ENCODE measurements around the gene TUT1. TPM values are rescaled to one million over a fixed set of nuclear protein-coding genes. Genes with fewer than 3 reads are reported as not detected.
"Not testable (repeated sequence)": the region's sequence is repeated elsewhere in the genome, so short reads cannot be mapped to it uniquely, and the experiment has no call there.

TUT1 gene
- total and polyA plus RNA-seq, 2 experiments from 2014 or later = 12.8 to 22.2 TPM

DNA sequence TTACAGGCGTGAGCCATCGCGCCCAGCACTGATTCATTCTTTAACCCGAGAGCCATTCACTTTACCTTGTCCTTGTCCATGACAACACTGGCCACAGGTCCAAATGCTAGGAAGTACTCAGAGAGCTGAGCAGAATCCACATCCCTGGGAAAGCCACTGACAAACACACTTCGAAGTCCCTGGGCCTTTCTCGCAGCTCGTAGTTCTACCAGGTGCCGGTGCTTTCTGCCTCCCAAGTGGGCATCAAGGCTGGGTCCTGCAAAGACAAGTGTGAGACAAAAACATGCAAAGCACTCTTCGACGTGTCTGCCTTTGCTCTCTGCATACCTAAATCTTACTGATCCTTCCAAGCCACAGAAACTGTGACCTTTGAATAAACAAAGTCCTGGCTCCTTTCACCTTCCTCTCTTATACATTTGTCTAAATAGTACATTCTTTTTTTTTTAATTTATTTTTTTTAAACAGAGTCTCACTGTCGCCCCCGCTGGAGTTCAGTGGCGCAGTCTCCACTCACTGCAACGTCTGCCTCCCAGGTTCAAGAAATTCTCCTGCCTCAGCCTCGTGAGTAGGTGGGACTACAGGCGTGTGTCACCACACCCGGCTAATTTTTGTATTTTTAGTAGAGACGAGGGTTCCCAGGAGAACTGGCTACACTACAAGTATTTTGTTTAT lies 2.2 kb downstream of the TUT1 start:
- Histone ChIP-seq H3K27ac (ENCODE audit: low read depth) (no peak overlapping the region), H3K36me3 (ENCODE audit: insufficient read depth) (peaks cover 10% of the 10 kb centered on the region), H3K4me1 (ENCODE audit: insufficient read depth) (peaks cover 12% of the 10 kb centered on the region; the same call in 1 of the 2 replicates), H4K20me1 (replicated peaks; ENCODE audit: insufficient read depth) (no peaks in the 10 kb centered on the region; the same call in 1 of the 2 replicates), H3K27me3 (ENCODE audit: insufficient read depth) (no peaks in the 10 kb centered on the region), H2AFZ (no peak overlapping the region), H3K4me3 (no peak overlapping the region), H3K4me2 (no peak overlapping the region), H3K79me2 (replicated peaks; ENCODE audit: insufficient read depth) (peaks cover 24% of the 10 kb centered on the region), H3K9me2 (ENCODE audit: insufficient read depth) (no peaks in the 10 kb centered on the region), H3F3A (replicated peaks; ENCODE audit: low read depth) (peaks cover 43% of the 10 kb centered on the region)
- H3K9me3 Mint-ChIP-seq = peaks cover 4% of the 10 kb centered on the region; the same call in 2 of the 3 replicates
- H3K4me1 Mint-ChIP-seq = peaks cover 18% of the 10 kb centered on the region
- DNase-seq (ENCODE audit: low spot score) (peak; percentile 55), ATAC-seq (no peak)
- peak; percentile 37 to 51; a peak in 3 of 4 replicates for TF ChIP-seq CTCF (conservative IDR thresholded peaks at IDR 0.05; ENCODE audit: low read depth in 2 of 2)
- no peak for TF ChIP-seq NANOG (IDR thresholded peaks at IDR 0.05; ENCODE audit: borderline replicate concordance)
- no peak overlapping the region for H3K27ac Mint-ChIP-seq
- peaks cover 45% of the 10 kb centered on the region for H3K36me3 Mint-ChIP-seq (ENCODE audit: low read depth)
- H3K27me3 Mint-ChIP-seq (ENCODE audit: insufficient read depth, low read depth, poor library complexity) = peaks cover 18% of the 10 kb centered on the region
- peak overlapping the region; percentile 98 for H3K4me3 Mint-ChIP-seq

DNA sequence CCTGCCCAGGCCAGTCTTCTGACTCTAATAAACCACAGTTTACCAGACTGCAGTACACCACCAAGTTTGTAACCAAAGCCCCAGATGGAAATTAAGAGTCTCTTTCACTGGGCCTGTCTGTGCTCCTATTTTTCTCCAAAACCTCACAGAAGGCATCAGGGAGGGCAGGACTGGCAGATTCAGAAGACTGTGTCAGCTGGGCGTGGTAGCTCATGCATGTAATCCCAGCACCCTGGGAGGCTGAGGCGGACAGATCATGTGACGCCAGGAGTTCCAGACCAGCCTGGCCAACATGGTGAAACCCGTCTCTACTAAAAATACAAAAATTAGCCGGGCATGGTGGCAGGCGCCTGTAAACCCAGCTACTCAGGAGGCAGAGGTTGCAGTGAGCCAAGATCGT lies 6.0 kb downstream of the TUT1 start:
- H3K4me2 ChIP-seq; H3K9me3 Mint-ChIP-seq; H3K27ac Mint-ChIP-seq; H3K27me3 ChIP-seq (ENCODE audit: insufficient read depth); H3K4me1 Mint-ChIP-seq; ATAC-seq; H2AFZ ChIP-seq; H3K27ac ChIP-seq (ENCODE audit: low read depth); DNase-seq (ENCODE audit: low spot score); H3K4me3 ChIP-seq; H3K27me3 Mint-ChIP-seq (ENCODE audit: insufficient read depth, low read depth, poor library complexity); H3K4me1 ChIP-seq (ENCODE audit: insufficient read depth); H3K4me3 Mint-ChIP-seq; H3K9me2 ChIP-seq (ENCODE audit: insufficient read depth); H4K20me1 ChIP-seq (replicated peaks; ENCODE audit: insufficient read depth): not testable (repeated sequence)
- Histone ChIP-seq H3K79me2 (replicated peaks; ENCODE audit: insufficient read depth) (peaks cover 27% of the 10 kb centered on the region), H3K36me3 (ENCODE audit: insufficient read depth) (peaks cover 10% of the 10 kb centered on the region), H3F3A (replicated peaks; ENCODE audit: low read depth) (peaks cover 22% of the 10 kb centered on the region; the same call in 1 of the 2 replicates)
- H3K36me3 Mint-ChIP-seq (ENCODE audit: low read depth) = peaks cover 52% of the 10 kb centered on the region

DNA sequence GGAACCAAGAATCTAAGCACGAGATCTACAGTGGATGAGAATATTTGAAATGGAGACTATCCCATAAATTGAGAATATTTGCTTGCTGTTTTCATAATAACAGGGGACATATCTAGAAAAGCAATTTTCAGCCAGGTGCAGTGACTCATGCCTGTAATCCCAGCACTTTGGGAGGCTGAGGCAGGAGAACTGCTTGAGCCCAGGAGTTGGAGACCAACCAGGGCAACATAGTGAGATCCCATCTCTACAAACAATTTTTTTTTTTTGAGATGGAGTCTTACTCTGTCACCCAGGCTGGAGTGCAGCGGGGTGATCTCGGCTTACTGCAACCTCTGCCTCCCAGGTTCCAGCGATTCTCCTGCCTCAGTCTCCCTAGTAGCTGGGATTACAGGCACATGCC lies 9.6 kb downstream of the TUT1 start:
- not testable (repeated sequence) for H3K4me2 ChIP-seq; H3K27ac ChIP-seq (ENCODE audit: low read depth); H3K36me3 ChIP-seq (ENCODE audit: insufficient read depth); H3K4me3 ChIP-seq; H3K9me3 Mint-ChIP-seq; H3K27ac Mint-ChIP-seq; H3K9me2 ChIP-seq (ENCODE audit: insufficient read depth); H3K4me1 ChIP-seq (ENCODE audit: insufficient read depth); H4K20me1 ChIP-seq (replicated peaks; ENCODE audit: insufficient read depth); H3F3A ChIP-seq (replicated peaks; ENCODE audit: low read depth); H3K27me3 ChIP-seq (ENCODE audit: insufficient read depth); ATAC-seq; H2AFZ ChIP-seq; H3K27me3 Mint-ChIP-seq (ENCODE audit: insufficient read depth, low read depth, poor library complexity); H3K4me3 Mint-ChIP-seq; DNase-seq (ENCODE audit: low spot score); H3K4me1 Mint-ChIP-seq
- peaks cover 52% of the 10 kb centered on the region for H3K36me3 Mint-ChIP-seq (ENCODE audit: low read depth)
- peaks cover 15% of the 10 kb centered on the region; the same call in 1 of the 2 replicates for H3K79me2 ChIP-seq (replicated peaks; ENCODE audit: insufficient read depth)

Data from GM23338 (cell line).